Skin epidermis (tissue), 12 donors: Measurements from ENCODE around the gene BCL2L13.

Source experiments
- H3K27ac ChIP-seq, 21 experiments: fragments of 200-600 bp; sonication (generic) in 11 of 21; one replicate each; pipeline ENCODE4 v1.5.0; 2020; ENCODE audit warnings: mild to moderate bottlenecking in 3 of 21, inconsistent platforms in 2 of 21, moderate library complexity in 2 of 21
- H3K4me3 ChIP-seq, 7 experiments: fragments of 200-600 bp; sonication (generic) in 2 of 7; one replicate each; pipeline ENCODE4 v1.5.0; 2020; ENCODE audit warnings: inconsistent platforms in 2 of 7, mild to moderate bottlenecking in 2 of 7, moderate library complexity in 1 of 7

Gene BCL2L13

GRCh38 chr22:17638432-17639246 lies at the start of gene BCL2L13:
Gene BCL2L13, plus strand, starts transcription at chr22:17638757. Its CDS starts 16,955 bp downstream, at chr22:17655712.
- peak within 1 kb of the TSS; percentile 84 to 100 (median 99) for H3K27ac ChIP-seq
- H3K4me3 ChIP-seq: peak within 1 kb of the TSS; percentile 70 to 96 (median 87)

GRCh38 chr22:17589810-17590375 lies 48.7 kb upstream of the BCL2L13 start:
- Histone ChIP-seq H3K27ac (peak overlapping the region in 1 of 21 experiments; percentile 40), H3K4me3 (no peak overlapping the region)

GRCh38 chr22:17590586-17590985 lies 48.0 kb upstream of the BCL2L13 start:
- Histone ChIP-seq H3K4me3 (no peak overlapping the region), H3K27ac (no peak overlapping the region)

- H3K27ac ChIP-seq: no peak overlapping the region
- H3K4me3 ChIP-seq: no peak overlapping the region
These were observed 46.4 kb upstream of the BCL2L13 start for GRCh38 chr22:17592201-17592600.

- no peak overlapping the region for H3K27ac ChIP-seq
- no peak overlapping the region for H3K4me3 ChIP-seq
These were observed 42.3 kb upstream of the BCL2L13 start for GRCh38 chr22:17596226-17596625.

GRCh38 chr22:17597217-17597616 lies 41.3 kb upstream of the BCL2L13 start:
- Histone ChIP-seq H3K27ac (no peak overlapping the region), H3K4me3 (no peak overlapping the region)

GRCh38 chr22:17598318-17598717 lies 40.2 kb upstream of the BCL2L13 start:
- no peak overlapping the region for H3K4me3 ChIP-seq
- no peak overlapping the region for H3K27ac ChIP-seq

- Histone ChIP-seq H3K4me3 (no peak overlapping the region), H3K27ac (no peak overlapping the region)
These were observed 37.5 kb upstream of the BCL2L13 start for GRCh38 chr22:17601031-17601430.

- Histone ChIP-seq H3K27ac (no peak overlapping the region), H3K4me3 (no peak overlapping the region)
These were observed 34.9 kb upstream of the BCL2L13 start for GRCh38 chr22:17603668-17604067.

GRCh38 chr22:17606496-17606895 lies 32.1 kb upstream of the BCL2L13 start:
- no peak overlapping the region for H3K4me3 ChIP-seq
- no peak overlapping the region for H3K27ac ChIP-seq

GRCh38 chr22:17607891-17608521 lies 30.6 kb upstream of the BCL2L13 start:
- Histone ChIP-seq H3K27ac (no peak overlapping the region), H3K4me3 (no peak overlapping the region)

- Histone ChIP-seq H3K4me3 (no peak overlapping the region), H3K27ac (no peak overlapping the region)
These were observed 26.5 kb upstream of the BCL2L13 start for GRCh38 chr22:17612057-17612456.

GRCh38 chr22:17613280-17613679 lies 25.3 kb upstream of the BCL2L13 start:
- Histone ChIP-seq H3K27ac (no peak overlapping the region), H3K4me3 (no peak overlapping the region)

GRCh38 chr22:17627961-17628405 lies 10.6 kb upstream of the BCL2L13 start:
- Histone ChIP-seq H3K4me3 (peak overlapping the region; percentile 74 to 100 (median 97)), H3K27ac (peak overlapping the region; percentile 82 to 97 (median 94))

GRCh38 chr22:17628406-17629172 lies 10.0 kb upstream of the BCL2L13 start, which contains the start of gene ATP6V1E1:
Gene ATP6V1E1, minus strand, starts transcription at chr22:17628749. Its CDS starts 114 bp downstream, at chr22:17628635.
- H3K27ac ChIP-seq: peak within 1 kb of the TSS; percentile 82 to 97 (median 94)
- peak within 1 kb of the TSS; percentile 74 to 100 (median 97) for H3K4me3 ChIP-seq

- Histone ChIP-seq H3K4me3 (peak overlapping the region; percentile 74 to 100 (median 97)), H3K27ac (peak overlapping the region; percentile 34 to 97 (median 94))
These were observed 9.4 kb upstream of the BCL2L13 start for GRCh38 chr22:17629173-17629489.

- peak overlapping the region in 1 of 7 experiments; percentile 81 for H3K4me3 ChIP-seq
- peak overlapping the region in 16 of 21 experiments; percentile 82 to 97 (median 94) for H3K27ac ChIP-seq
These were observed 8.9 kb upstream of the BCL2L13 start for GRCh38 chr22:17629641-17630040.

- H3K4me3 ChIP-seq: no peak overlapping the region
These were observed 7.4 kb upstream of the BCL2L13 start for GRCh38 chr22:17631076-17631565.

GRCh38 chr22:17633217-17633997 lies 5.2 kb upstream of the BCL2L13 start:
- Histone ChIP-seq H3K4me3 (no peak overlapping the region), H3K27ac (peak overlapping the region in 20 of 21 experiments; percentile 14 to 86 (median 71))

More at GRCh38 chr22:17631076-17631565, 7.4 kb upstream of the BCL2L13 start:
- H3K27ac ChIP-seq: no peak overlapping the region
